Thymus (tissue), 11 donors: ENCODE results near the gene MAPKAP1. TPM values are rescaled to one million over a fixed set of nuclear protein-coding genes. Genes with fewer than 3 reads are reported as not detected.
"Not testable (repeated sequence)": the region's sequence is repeated elsewhere in the genome, so short reads cannot be mapped to it uniquely, and the experiment has no call there.

Experiments used
- DNase-seq, 9 donors: peaks; one replicate each; pipeline ENCODE4 v3.0.0-alpha.2; 2013; ENCODE audit warnings: low spot score in 9 of 9, low read depth in 6 of 9, missing footprints in 1 of 9
- H3K27ac ChIP-seq, 2 donors: one replicate each; pipeline ENCODE4 v1.5.1; 2013; ENCODE audit warnings: control low read depth in 1 of 2, low read depth in 1 of 2, low read length in 1 of 2, mild to moderate bottlenecking in 1 of 2, moderate library complexity in 1 of 2
- H3K27me3 ChIP-seq, 2 donors: one replicate each; pipeline ENCODE4 v1.5.1; 2013; ENCODE audit warnings: low read length in 1 of 2; ENCODE audit not compliant: control insufficient read depth in 2 of 2, insufficient read depth in 1 of 2
- H3K36me3 ChIP-seq, 2 donors: one replicate each; pipeline ENCODE4 v1.5.1; 2013; ENCODE audit warnings: low read length in 1 of 2, mild to moderate bottlenecking in 1 of 2, moderate library complexity in 1 of 2; ENCODE audit not compliant: control insufficient read depth in 2 of 2, insufficient read depth in 2 of 2
- H3K4me1 ChIP-seq, 2 donors: one replicate each; pipeline ENCODE4 v1.5.1; 2013; ENCODE audit warnings: low read length in 2 of 2; ENCODE audit not compliant: control insufficient read depth in 2 of 2, insufficient read depth in 2 of 2
- H3K4me3 ChIP-seq, 2 donors: one replicate each; pipeline ENCODE4 v1.5.1; 2013; ENCODE audit warnings: low read length in 2 of 2, control low read depth in 1 of 2, mild to moderate bottlenecking in 1 of 2
- H3K9me3 ChIP-seq, 2 donors: one replicate each; pipeline ENCODE4 v1.5.1; 2013; ENCODE audit warnings: low read length in 1 of 2, mild to moderate bottlenecking in 1 of 2; ENCODE audit not compliant: control insufficient read depth in 2 of 2, insufficient read depth in 1 of 2
- WGBS: extraction: QIAGEN DNeasy Blood & Tissue Kit; methylation state at CpG from one replicate; pipeline ENCODE4 v1.1.7; 2013; 5-methylcytosine and 5-hydroxymethylcytosine counted together
- polyA plus RNA-seq: library from polyadenylated mRNA; stranded (reverse); fragments of 200-250 nt; gene quantifications from one replicate; pipeline ENCODE4 v1.2.3, GENCODE V29; 2013
- total RNA-seq: library from RNA; stranded (reverse); fragments of 120-200 nt; gene quantifications from one replicate; pipeline ENCODE4 v1.2.4, GENCODE V29; 2013
- donor health status: healthy.

Gene MAPKAP1
- total and polyA plus RNA-seq, 2 donors = 40.3 to 40.7 TPM

DNA sequence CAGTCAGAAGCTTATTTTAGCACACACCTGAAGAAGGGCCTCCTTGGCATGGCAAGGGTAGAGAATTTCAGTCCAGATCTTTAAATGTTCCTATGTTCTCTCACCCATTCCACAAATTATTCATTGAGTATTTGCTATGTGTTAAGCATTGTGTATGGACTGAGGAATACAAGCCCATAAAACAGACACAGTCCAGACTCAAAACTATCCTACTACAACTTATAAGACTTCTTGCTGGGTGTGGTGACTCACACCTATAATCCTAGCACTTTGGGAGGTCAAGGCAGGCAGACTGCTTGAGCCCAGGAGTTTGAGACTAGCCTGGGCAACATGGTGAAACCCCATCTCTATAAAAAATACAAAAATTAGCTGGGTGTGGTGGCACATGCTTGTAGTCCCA, 141.0 kb downstream of the MAPKAP1 start:
- not testable (repeated sequence) for H3K4me1 ChIP-seq, DNase-seq, H3K4me3 ChIP-seq, H3K27me3 ChIP-seq, H3K27ac ChIP-seq, H3K36me3 ChIP-seq, H3K9me3 ChIP-seq

- no peaks in the 10 kb centered on the region for H3K9me3 ChIP-seq
- no peak for DNase-seq
- no peaks in the 10 kb centered on the region for H3K27me3 ChIP-seq
- H3K27ac ChIP-seq = no peak overlapping the region
- H3K4me1 ChIP-seq = no peaks in the 10 kb centered on the region
- WGBS = over 99% methylated on average over 2 of the region's 2 CpGs
- no peak overlapping the region for H3K4me3 ChIP-seq
- no peaks in the 10 kb centered on the region for H3K36me3 ChIP-seq
Measured at GRCh38 chr9:125565126-125565525, 141.9 kb downstream of the MAPKAP1 start.

- 98% methylated on average over 4 of the region's 4 CpGs for WGBS
- DNase-seq = no peak
- Histone ChIP-seq H3K36me3 (no peaks in the 10 kb centered on the region), H3K4me1 (no peaks in the 10 kb centered on the region), H3K4me3 (no peak overlapping the region), H3K27me3 (no peaks in the 10 kb centered on the region), H3K27ac (no peak overlapping the region), H3K9me3 (no peaks in the 10 kb centered on the region)
Measured at GRCh38 chr9:125564631-125565030, 142.4 kb downstream of the MAPKAP1 start.

- 58% methylated on average over 4 of the region's 4 CpGs for WGBS
- DNase-seq = no peak
Measured at GRCh38 chr9:125561509-125562148, 145.4 kb downstream of the MAPKAP1 start.

GRCh38 chr9:125559894-125560293, 147.1 kb downstream of the MAPKAP1 start:
- H3K4me3 ChIP-seq = no peak overlapping the region
- H3K27me3 ChIP-seq = no peaks in the 10 kb centered on the region
- DNase-seq = no peak
- no peaks in the 10 kb centered on the region for H3K9me3 ChIP-seq
- H3K4me1 ChIP-seq = no peaks in the 10 kb centered on the region
- H3K27ac ChIP-seq = no peak overlapping the region
- 96% methylated on average over 2 of the region's 2 CpGs for WGBS
- peaks cover 3 to 17% of the 10 kb centered on the region in 2 donors for H3K36me3 ChIP-seq

More at GRCh38 chr9:125561509-125562148, 145.4 kb downstream of the MAPKAP1 start:
- Histone ChIP-seq H3K4me1 (no peaks in the 10 kb centered on the region), H3K9me3 (no peaks in the 10 kb centered on the region), H3K36me3 (peaks cover 3 to 15% of the 10 kb centered on the region in 2 donors), H3K27ac (no peak overlapping the region), H3K4me3 (no peak overlapping the region), H3K27me3 (no peaks in the 10 kb centered on the region)

GRCh38 chr9:125559194-125559593, 147.8 kb downstream of the MAPKAP1 start:
- no peak for DNase-seq
- H3K4me1 ChIP-seq = no peaks in the 10 kb centered on the region
- WGBS = 98% methylated on average over 6 of the region's 6 CpGs
- H3K9me3 ChIP-seq = no peaks in the 10 kb centered on the region
- no peak overlapping the region for H3K4me3 ChIP-seq
- no peak overlapping the region for H3K27ac ChIP-seq
- H3K36me3 ChIP-seq = peaks cover 3 to 17% of the 10 kb centered on the region in 2 donors
- no peaks in the 10 kb centered on the region for H3K27me3 ChIP-seq

DNA sequence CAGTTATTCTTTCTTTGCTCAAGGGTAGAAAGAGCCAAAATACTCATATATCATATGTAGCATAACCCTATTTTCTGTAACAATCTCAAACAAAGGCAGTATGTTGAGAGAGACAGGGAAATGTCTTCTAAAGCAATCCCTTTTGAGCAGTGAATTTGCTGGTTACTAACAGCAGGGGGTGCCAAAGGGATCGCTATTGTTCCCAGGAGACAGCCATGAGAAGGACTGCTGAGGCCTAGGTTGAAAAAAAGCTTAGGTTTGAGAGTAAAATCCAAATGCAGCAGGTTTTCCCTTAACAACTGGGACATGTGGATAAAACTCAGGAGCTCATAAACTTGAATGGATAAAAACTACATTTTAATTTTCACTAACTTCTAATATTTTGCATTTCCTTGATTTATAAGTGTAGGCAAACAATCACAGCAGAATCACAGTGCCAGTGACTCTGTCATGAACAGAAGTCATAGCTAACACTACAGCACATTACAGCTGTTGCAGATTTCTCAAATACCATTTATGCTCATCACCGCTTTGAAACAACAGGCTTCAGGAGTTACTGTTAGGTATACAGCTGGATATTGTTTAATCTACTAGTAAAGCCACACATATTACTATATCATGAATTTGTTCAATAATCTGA, 148.4 kb downstream of the MAPKAP1 start:
- no peaks in the 10 kb centered on the region for H3K9me3 ChIP-seq

GRCh38 chr9:125556046-125556721, 150.8 kb downstream of the MAPKAP1 start:
- no peaks in the 10 kb centered on the region for H3K9me3 ChIP-seq
- H3K4me3 ChIP-seq = no peak overlapping the region
- WGBS = 98% methylated on average over 7 of the region's 7 CpGs
- no peak overlapping the region for H3K27ac ChIP-seq
- no peaks in the 10 kb centered on the region for H3K4me1 ChIP-seq
- DNase-seq = no peak
- H3K27me3 ChIP-seq = no peaks in the 10 kb centered on the region
- H3K36me3 ChIP-seq = peaks cover 3 to 17% of the 10 kb centered on the region in 2 donors

More for the DNA sequence above, 148.4 kb downstream of the MAPKAP1 start:
- Histone ChIP-seq H3K27me3 (no peaks in the 10 kb centered on the region), H3K27ac (no peak overlapping the region), H3K4me1 (no peaks in the 10 kb centered on the region), H3K4me3 (no peak overlapping the region), H3K36me3 (peaks cover 3 to 17% of the 10 kb centered on the region in 2 donors)
- 57% methylated on average over 2 of the region's 2 CpGs for WGBS
- peak; percentile 21 to 78 (median 55) for DNase-seq

DNA sequence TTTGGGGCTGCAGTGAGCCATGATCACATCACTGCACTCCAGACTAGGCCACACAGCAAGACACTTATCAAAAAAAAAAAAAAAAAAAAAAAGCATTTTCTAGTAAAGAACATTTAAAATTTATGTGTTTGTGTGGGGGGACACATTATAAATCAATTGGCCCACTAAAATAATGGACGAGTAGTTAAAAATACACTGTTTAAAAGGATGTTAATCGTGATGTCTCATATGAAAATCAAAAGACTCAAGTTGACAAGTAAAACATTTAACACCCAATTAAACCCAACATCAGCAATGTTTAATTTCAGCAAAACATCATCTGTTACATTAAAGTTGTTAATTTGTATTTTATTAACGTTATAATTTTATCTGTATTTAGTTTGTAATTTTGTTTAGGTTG, 152.3 kb downstream of the MAPKAP1 start:
- Histone ChIP-seq H3K9me3 (no peaks in the 10 kb centered on the region), H3K4me3 (no peak overlapping the region), H3K27me3 (no peaks in the 10 kb centered on the region), H3K4me1 (no peaks in the 10 kb centered on the region), H3K36me3 (peaks cover 3 to 17% of the 10 kb centered on the region in 2 donors), H3K27ac (no peak overlapping the region)
- WGBS = 98% methylated on average over 3 of the region's 3 CpGs
- no peak for DNase-seq
